Measurements from ENCODE around the gene NECTIN4.

DNA sequence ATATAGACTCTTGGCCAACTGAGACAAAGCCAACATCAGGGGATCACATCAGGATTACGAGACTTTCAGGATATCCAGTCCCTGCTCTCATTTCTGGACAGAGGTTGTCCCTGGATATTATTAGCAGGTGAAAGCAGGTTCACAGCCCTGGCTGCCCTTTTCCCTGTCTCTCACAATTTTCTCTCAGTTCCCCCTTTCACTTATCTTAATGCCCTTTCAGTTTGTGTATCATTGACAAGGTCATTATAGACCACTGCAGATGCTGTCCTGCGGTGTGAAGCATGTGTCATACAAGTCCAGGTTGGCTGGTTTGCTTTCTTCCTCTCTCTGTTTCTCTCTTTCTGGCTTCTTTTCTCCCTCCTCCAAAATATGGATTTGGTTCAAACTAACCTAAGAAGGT is 6.7 kb upstream of the NECTIN4 start:
- TF ChIP-seq, protein P1, sequence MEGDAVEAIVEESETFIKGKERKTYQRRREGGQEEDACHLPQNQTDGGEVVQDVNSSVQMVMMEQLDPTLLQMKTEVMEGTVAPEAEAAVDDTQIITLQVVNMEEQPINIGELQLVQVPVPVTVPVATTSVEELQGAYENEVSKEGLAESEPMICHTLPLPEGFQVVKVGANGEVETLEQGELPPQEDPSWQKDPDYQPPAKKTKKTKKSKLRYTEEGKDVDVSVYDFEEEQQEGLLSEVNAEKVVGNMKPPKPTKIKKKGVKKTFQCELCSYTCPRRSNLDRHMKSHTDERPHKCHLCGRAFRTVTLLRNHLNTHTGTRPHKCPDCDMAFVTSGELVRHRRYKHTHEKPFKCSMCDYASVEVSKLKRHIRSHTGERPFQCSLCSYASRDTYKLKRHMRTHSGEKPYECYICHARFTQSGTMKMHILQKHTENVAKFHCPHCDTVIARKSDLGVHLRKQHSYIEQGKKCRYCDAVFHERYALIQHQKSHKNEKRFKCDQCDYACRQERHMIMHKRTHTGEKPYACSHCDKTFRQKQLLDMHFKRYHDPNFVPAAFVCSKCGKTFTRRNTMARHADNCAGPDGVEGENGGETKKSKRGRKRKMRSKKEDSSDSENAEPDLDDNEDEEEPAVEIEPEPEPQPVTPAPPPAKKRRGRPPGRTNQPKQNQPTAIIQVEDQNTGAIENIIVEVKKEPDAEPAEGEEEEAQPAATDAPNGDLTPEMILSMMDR (IDR thresholded peaks at IDR 0.05 in 4 of 5, conservative IDR thresholded peaks at IDR 0.05 in 1 of 5), result no peak
- no peak for TF ChIP-seq POLR2A (IDR thresholded peaks at IDR 0.05)

Data from gastrocnemius medialis (tissue), 4 donors.